NCI-H1930 (cell line): Measurements from ENCODE around the gene MAFG.

ENCODE experiments used
- DNase-seq, 2 experiments: peaks; one replicate each; lab custom pipeline; 2025; lab: John Stamatoyannopoulos, UW

The MAFG gene

GRCh38 chr17:81898029-81898866, 29.3 kb downstream of the MAFG start:
- no peak for DNase-seq

- no peak for DNase-seq
Measured at GRCh38 chr17:81895400-81895799, 32.1 kb downstream of the MAFG start.

- DNase-seq, result no peak
Measured at GRCh38 chr17:81891303-81891552, 36.3 kb downstream of the MAFG start.

GRCh38 chr17:81890447-81891302, 36.9 kb downstream of the MAFG start:
- no peak for DNase-seq

GRCh38 chr17:81889602-81890001, 37.9 kb downstream of the MAFG start:
- DNase-seq, result no peak

GRCh38 chr17:81888988-81889595, 38.4 kb downstream of the MAFG start:
- no peak for DNase-seq

GRCh38 chr17:81888105-81888987, 39.2 kb downstream of the MAFG start:
- no peak for DNase-seq

GRCh38 chr17:81885869-81886548, 41.5 kb downstream of the MAFG start:
- no peak for DNase-seq

- DNase-seq, result no peak
Measured at GRCh38 chr17:81885454-81885853, 42.1 kb downstream of the MAFG start.

- DNase-seq, result no peak
Measured at GRCh38 chr17:81884968-81885367, 42.6 kb downstream of the MAFG start.

GRCh38 chr17:81884520-81884919, 43.0 kb downstream of the MAFG start:
- DNase-seq, result no peak

- DNase-seq, result no peak
Measured at GRCh38 chr17:81879121-81879520, 48.4 kb downstream of the MAFG start.

- no peak for DNase-seq
Measured at GRCh38 chr17:81878294-81878693, 49.2 kb downstream of the MAFG start.

- DNase-seq, result no peak
Measured at GRCh38 chr17:81877569-81877968, 50.0 kb downstream of the MAFG start.

- DNase-seq, result peak; percentile 90 to 94
Measured at GRCh38 chr17:81871387-81872230, 55.9 kb downstream of the MAFG start.

- no peak for DNase-seq
Measured at GRCh38 chr17:81870981-81871386, 56.6 kb downstream of the MAFG start, which contains the start of gene ARHGDIA. Gene ARHGDIA, minus strand, starts transcription at chr17:81871337. Its CDS starts 1,407 bp downstream, at chr17:81869930.

- DNase-seq, result no peak
Measured at GRCh38 chr17:81870131-81870980, 57.2 kb downstream of the MAFG start.

- no peak for DNase-seq
Measured at GRCh38 chr17:81869221-81870130, 58.1 kb downstream of the MAFG start.
